ACC112 (cell line): Measurements from ENCODE around the gene BEND4.
"Not testable (repeated sequence)": the region's sequence is repeated elsewhere in the genome, so short reads cannot be mapped to it uniquely, and the experiment has no call there.

Experiments used
- H2AFZ ChIP-seq: fragments of 200-600 bp; sonication (generic); one replicate; pipeline ENCODE4 v1.6.0; 2017; ENCODE audit warnings: antibody characterized with exemption, low read length; ENCODE audit not compliant: unreplicated experiment
- H3K27ac ChIP-seq: fragments of 200-600 bp; sonication (generic); 2 replicates; pipeline ENCODE4 v1.5.1; 2014; ENCODE audit warnings: low read depth, mild to moderate bottlenecking, antibody characterized with exemption, low read length, moderate library complexity
- H3K27me3 ChIP-seq: fragments of 200-600 bp; sonication (generic); 2 replicates; pipeline ENCODE4 v1.6.1; 2014; ENCODE audit warnings: mild to moderate bottlenecking, antibody characterized with exemption, low read length, moderate library complexity, mixed read lengths; ENCODE audit not compliant: insufficient read depth
- H3K36me3 ChIP-seq: fragments of 200-600 bp; sonication (generic); 2 replicates; pipeline ENCODE4 v1.6.1; 2016; ENCODE audit warnings: mild to moderate bottlenecking, antibody characterized with exemption, low read length, moderate library complexity, mixed read lengths; ENCODE audit not compliant: insufficient read depth
- H3K4me1 ChIP-seq: fragments of 200-600 bp; sonication (generic); one replicate; pipeline ENCODE4 v1.6.1; 2016; ENCODE audit warnings: low read length, mixed read lengths; ENCODE audit not compliant: insufficient read depth, unreplicated experiment, control insufficient read depth
- H3K4me3 ChIP-seq: fragments of 200-600 bp; sonication (generic); 2 replicates; pipeline ENCODE4 v1.5.1; 2014; ENCODE audit warnings: mild to moderate bottlenecking, low read depth, low read length
- H3K79me2 ChIP-seq: fragments of 200-600 bp; sonication (generic); one replicate; pipeline ENCODE4 v1.6.0; 2016; ENCODE audit warnings: low read length; ENCODE audit not compliant: control insufficient read depth, unreplicated experiment, insufficient read depth

BEND4 gene

GRCh38 chr4:42152507-42153504, at the start of gene BEND4:
Gene BEND4 (minus strand): TSS chr4:42152655. CDS start chr4:42152143, 512 bp downstream.
- Histone ChIP-seq H2AFZ (peak within 1 kb of the TSS; percentile 25), H3K27me3 (peaks cover 96% of the 10 kb centered on the region), H3K4me3 (peak within 1 kb of the TSS; percentile 65), H3K27ac (no peak within 1 kb of the TSS), H3K36me3 (no peaks in the 10 kb centered on the region), H3K79me2 (no peaks in the 10 kb centered on the region), H3K4me1 (no peaks in the 10 kb centered on the region)

GRCh38 chr4:42197341-42197740, 44.9 kb upstream of the BEND4 start:
- Histone ChIP-seq H3K4me1 (no peaks in the 10 kb centered on the region), H3K27ac (no peak overlapping the region), H3K79me2 (no peaks in the 10 kb centered on the region), H2AFZ (no peak overlapping the region), H3K4me3 (no peak overlapping the region), H3K36me3 (no peaks in the 10 kb centered on the region), H3K27me3 (peaks cover 20% of the 10 kb centered on the region)

DNA sequence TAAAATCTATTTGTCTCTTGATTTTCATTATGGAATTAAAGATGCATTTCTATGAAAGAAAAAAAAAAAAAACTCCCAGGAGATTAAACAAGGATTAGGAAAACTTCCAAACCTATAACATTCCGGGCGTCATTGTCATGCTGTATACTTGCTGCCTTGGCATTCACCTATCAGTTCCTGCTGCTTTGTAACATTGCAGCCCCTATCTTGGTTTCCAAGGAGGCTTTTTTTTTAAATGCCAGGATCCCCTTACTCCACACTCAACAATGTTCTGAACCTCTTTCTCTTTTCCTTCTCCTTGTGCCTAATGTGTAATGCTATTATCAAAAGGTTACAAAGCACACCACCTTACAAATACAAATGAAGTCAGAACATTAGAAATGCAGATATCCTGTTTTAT, 20.5 kb upstream of the BEND4 start:
- no peak overlapping the region for H3K27ac ChIP-seq
- no peaks in the 10 kb centered on the region for H3K36me3 ChIP-seq
- no peak overlapping the region for H2AFZ ChIP-seq
- no peaks in the 10 kb centered on the region for H3K79me2 ChIP-seq
- no peak overlapping the region for H3K4me3 ChIP-seq
- H3K27me3 ChIP-seq, result 0 out of 2 replicates have a peak, but pooled peaks cover 10% of the 10 kb centered on the region
- peaks cover 5% of the 10 kb centered on the region for H3K4me1 ChIP-seq

- no peaks in the 10 kb centered on the region for H3K79me2 ChIP-seq
- no peaks in the 10 kb centered on the region for H3K36me3 ChIP-seq
- no peak overlapping the region for H3K4me3 ChIP-seq
- 0 out of 2 replicates have a peak, but pooled peaks cover 6% of the 10 kb centered on the region for H3K27me3 ChIP-seq
- no peak overlapping the region for H3K27ac ChIP-seq
- no peak overlapping the region for H2AFZ ChIP-seq
- H3K4me1 ChIP-seq, result peaks cover 5% of the 10 kb centered on the region
Measured at GRCh38 chr4:42172128-42172790, 19.8 kb upstream of the BEND4 start.

DNA sequence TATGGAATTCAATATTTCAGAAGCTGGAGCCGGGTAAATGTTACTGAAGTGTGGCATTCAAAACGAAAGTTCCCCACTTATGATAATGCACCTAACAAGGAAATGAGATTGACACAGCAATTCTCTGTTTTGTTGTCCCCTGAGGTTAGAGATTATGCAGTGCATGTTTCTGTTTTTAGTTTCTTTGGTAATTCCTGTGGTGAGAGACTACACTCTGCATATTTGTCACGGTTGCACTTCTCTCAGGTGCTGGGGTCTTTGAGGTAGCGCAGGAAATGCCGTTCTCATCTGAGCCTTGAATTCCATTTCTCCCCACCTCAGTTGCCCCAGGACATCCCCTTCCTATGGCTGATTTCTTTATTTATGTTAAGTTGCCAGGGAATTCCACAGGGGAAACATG, 15.3 kb upstream of the BEND4 start:
- H2AFZ ChIP-seq, result no peak overlapping the region
- H3K4me1 ChIP-seq, result peaks cover 5% of the 10 kb centered on the region
- H3K27me3 ChIP-seq, result peaks cover 11% of the 10 kb centered on the region; the same call in 1 of the 2 replicates
- no peaks in the 10 kb centered on the region for H3K36me3 ChIP-seq
- no peak overlapping the region for H3K4me3 ChIP-seq
- no peak overlapping the region for H3K27ac ChIP-seq
- no peaks in the 10 kb centered on the region for H3K79me2 ChIP-seq

- H3K27ac ChIP-seq, H3K4me1 ChIP-seq, H3K79me2 ChIP-seq, H3K36me3 ChIP-seq, H3K4me3 ChIP-seq, H2AFZ ChIP-seq: not testable (repeated sequence)
- peaks cover 22% of the 10 kb centered on the region; the same call in 1 of the 2 replicates for H3K27me3 ChIP-seq
Measured at GRCh38 chr4:42166186-42166585, 13.7 kb upstream of the BEND4 start.

DNA sequence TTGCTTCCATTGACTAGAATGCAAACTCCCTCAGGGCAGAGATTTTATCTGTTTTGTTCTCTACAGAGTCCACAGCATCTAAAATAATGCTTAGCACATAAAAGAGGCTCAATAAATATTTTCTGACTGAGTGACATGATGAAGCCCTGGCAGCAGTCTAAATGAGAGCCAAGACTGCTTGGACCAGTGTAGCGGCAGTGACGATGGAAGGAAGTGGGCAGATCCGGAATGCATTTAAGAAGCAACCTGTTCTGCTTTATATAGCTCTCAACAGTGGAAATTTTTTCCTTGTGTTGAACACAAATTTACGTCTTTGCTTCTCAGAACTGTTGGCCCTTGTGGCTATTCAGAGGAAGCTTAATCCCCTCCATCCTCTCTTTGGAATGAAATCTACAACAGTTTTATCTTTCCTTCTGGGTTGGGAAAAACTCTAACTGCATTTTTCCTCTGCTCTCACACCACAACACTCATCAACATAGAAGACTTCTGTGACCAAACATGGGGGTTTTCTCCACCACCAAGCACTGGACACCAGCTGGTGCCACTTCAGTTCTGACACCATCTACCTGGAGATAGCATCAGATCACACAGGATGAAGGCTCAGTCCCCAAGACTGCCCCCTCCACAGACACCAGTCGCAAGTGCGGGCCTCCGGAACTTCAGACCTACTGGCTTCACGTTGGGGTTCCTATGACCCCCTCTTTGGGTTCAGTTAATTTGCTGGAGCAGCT, 7.0 kb upstream of the BEND4 start:
- Histone ChIP-seq H3K27ac (no peak overlapping the region), H3K4me1 (no peaks in the 10 kb centered on the region), H3K79me2 (no peaks in the 10 kb centered on the region), H2AFZ (no peak overlapping the region), H3K27me3 (peaks cover 66% of the 10 kb centered on the region), H3K4me3 (no peak overlapping the region), H3K36me3 (no peaks in the 10 kb centered on the region)

GRCh38 chr4:42151568-42152506, 618 bp downstream of the BEND4 start:
- Histone ChIP-seq H3K36me3 (no peaks in the 10 kb centered on the region), H3K27ac (no peak overlapping the region), H3K4me3 (peak overlapping the region; percentile 65), H3K4me1 (no peaks in the 10 kb centered on the region), H3K79me2 (no peaks in the 10 kb centered on the region), H2AFZ (peak overlapping the region; percentile 25), H3K27me3 (peaks cover 97% of the 10 kb centered on the region)

DNA sequence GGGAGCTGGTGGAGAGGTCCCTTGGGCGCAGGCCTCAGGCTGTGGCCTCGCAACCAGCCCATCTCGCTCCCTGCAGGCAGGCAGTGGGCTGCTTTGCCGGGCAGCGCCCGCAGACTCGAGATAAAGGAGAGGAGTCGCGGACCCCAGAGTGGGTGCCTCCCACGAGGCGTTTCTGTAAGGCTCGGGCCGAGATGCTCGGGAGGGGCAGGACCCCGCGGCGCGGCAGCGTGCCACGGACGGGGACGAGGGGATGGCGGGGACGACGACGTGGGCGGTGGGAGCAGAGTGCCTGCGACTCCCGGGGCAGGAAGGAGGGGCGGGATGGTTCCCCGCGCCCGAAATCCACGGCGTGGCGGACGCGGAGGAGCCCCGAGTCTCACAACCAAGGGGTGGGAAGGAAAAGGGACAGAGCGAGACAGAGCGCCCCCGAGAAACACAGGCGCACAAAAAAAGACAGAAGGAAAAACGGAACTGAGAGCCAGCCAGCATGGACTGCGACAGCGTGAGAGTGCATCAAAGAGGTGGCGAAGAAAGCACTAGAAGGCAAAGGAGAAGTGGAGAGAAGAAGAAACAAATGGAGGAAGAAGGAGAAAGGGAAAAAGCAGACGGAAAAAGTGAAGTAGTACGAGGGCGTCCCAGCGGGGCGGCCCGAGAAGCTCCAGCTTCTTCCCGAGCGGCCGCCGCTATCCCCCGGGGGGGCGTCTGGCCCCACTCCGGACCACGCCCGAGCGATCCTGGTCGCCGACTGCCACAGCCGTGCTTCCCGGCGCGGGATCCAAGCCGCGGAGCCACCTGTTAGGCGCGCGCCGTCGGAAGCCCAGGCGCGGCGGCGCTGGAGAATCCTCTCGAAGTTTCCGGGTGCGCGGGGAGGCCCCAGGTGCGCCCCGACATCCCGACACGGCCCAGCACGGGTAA, 1.5 kb downstream of the BEND4 start:
- no peaks in the 10 kb centered on the region for H3K4me1 ChIP-seq
- H3K27ac ChIP-seq, result no peak overlapping the region
- H3K27me3 ChIP-seq, result peaks cover 97% of the 10 kb centered on the region
- no peaks in the 10 kb centered on the region for H3K79me2 ChIP-seq
- H3K4me3 ChIP-seq, result peak overlapping the region; percentile 65; the same call in 1 of the 2 replicates
- H3K36me3 ChIP-seq, result no peaks in the 10 kb centered on the region
- H2AFZ ChIP-seq, result no peak overlapping the region
